HCT116 (cell line): ENCODE measurements around the gene PCDHGB2. TPM values are rescaled to one million over a fixed set of nuclear protein-coding genes. Genes with fewer than 3 reads are reported as not detected.

Experiments
- ATAC-seq: fragments of 200-7000 bp; cut with Tn5 transposase; 2 replicates; pipeline ENCODE4 v1.9.1; 2020; ENCODE audit warnings: mild to moderate bottlenecking, moderate library complexity
- BruUV-seq: library from RNA; stranded (reverse); fragments of 400-500 nt; replicated peaks from 2 replicates; lab custom pipeline; 2021; lab: Mats Ljungman, UMichigan
- CTCF ChIA-PET: fragments of 300-600 bp; sonication (Branson Sonifier 250); formaldehyde crosslinking; loops from one replicate; lab custom pipeline; 2021; ENCODE audit warnings: antibody characterized with exemption; lab: Charles Lee
- POLR2A ChIA-PET: fragments of 300-600, 350-600 bp; sonication (Branson Sonifier 250); formaldehyde crosslinking; loops from one replicate; lab custom pipeline; 2021; ENCODE audit warnings: antibody characterized with exemption; lab: Charles Lee
- RAD21 ChIA-PET, 2 experiments: fragments of 300-600 bp; sonication (Branson Sonifier 250); formaldehyde crosslinking; loops; one replicate each; lab custom pipeline; 2023; ENCODE audit warnings: low total read pairs in 2 of 2; ENCODE audit not compliant: uncharacterized antibody in 2 of 2, unreplicated experiment in 2 of 2, low non-redundant PET in 1 of 2; lab: Charles Lee
- DNase-seq: peaks from one replicate; pipeline ENCODE4 v3.0.0-alpha.2; 2010; ENCODE audit warnings: low read depth, low spot score
- H2AFZ ChIP-seq: fragments of 200-600 bp; shearing (Covaris generic), sonication (generic); 2 replicates; pipeline ENCODE4 v1.6.1; 2017; ENCODE audit warnings: low read depth, mixed run types, mixed read lengths, antibody characterized with exemption, low read length; ENCODE audit not compliant: poor library complexity, severe bottlenecking
- H3K27ac ChIP-seq: 2 replicates; pipeline ENCODE4 v1.5.1; 2012; ENCODE audit warnings: low read depth, low read length
- H3K27me3 ChIP-seq: fragments of 200-600 bp; sonication (generic); 2 replicates; pipeline ENCODE4 v1.6.1; 2016; ENCODE audit warnings: mixed run types, low read length, mixed read lengths; ENCODE audit not compliant: insufficient read depth
- H3K36me3 ChIP-seq, 2 experiments: fragments of 200-500 bp in 1 of 2; fragments of 200-600 bp in 1 of 2; sonication (Bioruptor generic) in 1 of 2; sonication (generic) in 1 of 2; 2 replicates each; pipeline versions ENCODE4 v1.5.1 to v1.6.1; 2014 to 2016; ENCODE audit warnings: low read length in 2 of 2, inconsistent platforms in 1 of 2, mixed read lengths in 1 of 2, mixed run types in 1 of 2; ENCODE audit not compliant: insufficient read depth in 2 of 2, control insufficient read depth in 1 of 2
- H3K4me1 ChIP-seq, 2 experiments: fragments of 200-600 bp in 1 of 2; sonication (generic) in 1 of 2; 2 replicates each; pipeline versions ENCODE4 v1.5.1 to v1.6.1; 2012 to 2017; ENCODE audit warnings: low read length in 2 of 2, inconsistent platforms in 1 of 2, mild to moderate bottlenecking in 1 of 2, mixed read lengths in 1 of 2, mixed run types in 1 of 2, moderate library complexity in 1 of 2; ENCODE audit not compliant: insufficient read depth in 2 of 2, control insufficient read depth in 1 of 2
- H3K4me2 ChIP-seq: fragments of 200-600 bp; sonication (generic); 2 replicates; pipeline ENCODE4 v1.6.1; 2017; ENCODE audit warnings: mixed run types, low read length, mixed read lengths
- H3K4me3 ChIP-seq, 2 experiments: fragments of 200-600 bp in 1 of 2; sonication (generic) in 1 of 2; replicated peaks in 1 of 2; 2 replicates each; pipeline ENCODE4 v1.5.1; 2011 to 2016; ENCODE audit warnings: low read length in 2 of 2, control low read depth in 1 of 2, low read depth in 1 of 2, mild to moderate bottlenecking in 1 of 2, mixed read lengths in 1 of 2, mixed run types in 1 of 2
- H3K79me2 ChIP-seq: fragments of 200-600 bp; sonication (generic); 2 replicates; pipeline ENCODE4 v1.6.1; 2017; ENCODE audit warnings: mild to moderate bottlenecking, mixed run types, low read length, moderate library complexity, mixed read lengths; ENCODE audit not compliant: insufficient read depth
- H3K9ac ChIP-seq: fragments of 200-600 bp; sonication (generic); 2 replicates; pipeline ENCODE4 v1.6.1; 2016; ENCODE audit warnings: low read length, mixed read lengths
- H3K9me2 ChIP-seq: fragments of 200-600 bp; sonication (generic), shearing (Covaris generic); 2 replicates; pipeline ENCODE4 v1.6.1; 2017; ENCODE audit warnings: mixed run types, mild to moderate bottlenecking, moderate library complexity; ENCODE audit not compliant: insufficient read depth
- H3K9me3 ChIP-seq, 2 experiments: fragments of 200-500 bp in 1 of 2; fragments of 200-600 bp in 1 of 2; sonication (Bioruptor generic) in 1 of 2; sonication (generic) in 1 of 2; 2 replicates each; pipeline ENCODE4 v1.6.1; 2014 to 2017; ENCODE audit warnings: low read length in 2 of 2, mixed read lengths in 2 of 2, inconsistent platforms in 1 of 2, low read depth in 1 of 2, mild to moderate bottlenecking in 1 of 2, mixed run types in 1 of 2, moderate library complexity in 1 of 2; ENCODE audit not compliant: control insufficient read depth in 1 of 2, insufficient read depth in 1 of 2
- H4K20me1 ChIP-seq: fragments of 200-600 bp; sonication (generic), shearing (Covaris generic); 2 replicates; pipeline ENCODE4 v1.6.1; 2017; ENCODE audit warnings: mixed run types, mild to moderate bottlenecking, moderate library complexity; ENCODE audit not compliant: insufficient read depth
- ATF3 ChIP-seq: IDR thresholded peaks from 2 replicates; pipeline ENCODE4 v1.6.1; 2012
- CEBPB ChIP-seq: IDR thresholded peaks from 2 replicates; pipeline ENCODE4 v1.6.1; 2012; ENCODE audit warnings: low read depth
- EGR1 ChIP-seq: IDR thresholded peaks from 2 replicates; pipeline ENCODE4 v1.6.1; 2012; ENCODE audit warnings: low read depth
- ELF1 ChIP-seq: IDR thresholded peaks from 2 replicates; pipeline ENCODE4 v1.6.1; 2012; ENCODE audit warnings: low read depth, borderline replicate concordance
- EZH2 ChIP-seq: fragments of 200-600 bp; sonication (generic); IDR thresholded peaks from 2 replicates; pipeline ENCODE4 v1.6.1; 2017; ENCODE audit warnings: antibody characterized with exemption, mixed run types
- FOSL1 ChIP-seq: IDR thresholded peaks from 2 replicates; pipeline ENCODE4 v1.6.1; 2012; ENCODE audit warnings: low read depth
- POLR2A ChIP-seq: IDR thresholded peaks from 2 replicates; pipeline ENCODE4 v1.7.0; 2011; ENCODE audit warnings: borderline replicate concordance; ENCODE audit not compliant: insufficient read depth, insufficient read length; ENCODE audit errors: extremely low read depth
- POLR2AphosphoS5 ChIP-seq: IDR thresholded peaks from 2 replicates; pipeline ENCODE4 v1.6.1; 2011; ENCODE audit warnings: mild to moderate bottlenecking, low read depth, low read length, moderate library complexity
- RAD21 ChIP-seq: IDR thresholded peaks from 2 replicates; pipeline ENCODE4 v1.6.1; 2012; ENCODE audit warnings: low read depth, mild to moderate bottlenecking
- REST ChIP-seq: IDR thresholded peaks from 2 replicates; pipeline ENCODE4 v1.6.1; 2012; ENCODE audit warnings: low read depth
- SIN3A ChIP-seq: IDR thresholded peaks from 2 replicates; pipeline ENCODE4 v1.6.1; 2012; ENCODE audit warnings: low read depth
- SP1 ChIP-seq: IDR thresholded peaks from 2 replicates; pipeline ENCODE4 v1.6.1; 2012; ENCODE audit warnings: low read depth
- SRF ChIP-seq: IDR thresholded peaks from 2 replicates; pipeline ENCODE4 v1.6.1; 2012; ENCODE audit warnings: low read depth
- TCF7L2 ChIP-seq: IDR thresholded peaks from 2 replicates; pipeline ENCODE4 v1.7.0; 2011; ENCODE audit warnings: borderline replicate concordance, inconsistent platforms; ENCODE audit not compliant: insufficient read depth, insufficient read length; ENCODE audit errors: extremely low read depth
- ZFX ChIP-seq: fragments of 450-650 bp; IDR thresholded peaks from 2 replicates; pipeline ENCODE4 v1.6.1; 2017
- ZNF274 ChIP-seq: fragments of 200-500 bp; sonication (Bioruptor generic); IDR thresholded peaks from 2 replicates; pipeline ENCODE4 v1.6.1; 2014; ENCODE audit warnings: mild to moderate bottlenecking, low read depth, low read length, inconsistent platforms
- intact Hi-C: fragments of 100-400 bp; cut with micrococcal nuclease; formaldehyde crosslinking; loops from 2 replicates; pipeline ENCODE4 v1.10.0; 2022
- total RNA-seq: library from RNA; stranded (reverse); gene quantifications from one replicate; pipeline ENCODE4 v1.2.1, GENCODE V29; 2021; ENCODE audit not compliant: unreplicated experiment

Gene PCDHGB2
- total RNA-seq, 1 experiment from 2014 or later, result 0.34 TPM

- RAD21 ChIA-PET, result no interaction called here
- Histone ChIP-seq H3K9me3 (peaks cover 4% of the 10 kb centered on the region in 2 experiments; a peak in 2 of 4 replicates), H3K27me3 (no peaks in the 10 kb centered on the region), H4K20me1 (no peaks in the 10 kb centered on the region), H3K9me2 (no peaks in the 10 kb centered on the region), H3K9ac (no peak overlapping the region), H2AFZ (no peak overlapping the region), H3K36me3 (no peaks in the 10 kb centered on the region), H3K4me3 (no peak overlapping the region), H3K4me1 (no peaks in the 10 kb centered on the region), H3K79me2 (no peaks in the 10 kb centered on the region), H3K4me2 (no peak overlapping the region), H3K27ac (no peak overlapping the region)
- CTCF ChIA-PET, result no interaction called here
- ATAC-seq (no peak), DNase-seq (no peak)
- no TSS peak for BruUV-seq
- intact Hi-C loops, result no loop called here
- POLR2A ChIA-PET, result no interaction called here
- no peak for TF ChIP-seq REST
- TF ChIP-seq CEBPB, result no peak
- no peak for TF ChIP-seq EZH2
- no peak for TF ChIP-seq SP1
- TF ChIP-seq ELF1, result no peak
- TF ChIP-seq ZFX, result no peak
- TF ChIP-seq POLR2AphosphoS5, result no peak
- TF ChIP-seq POLR2A, result no peak
- TF ChIP-seq RAD21, result no peak
- TF ChIP-seq ZNF274, result no peak
- TF ChIP-seq SRF, result no peak
- no peak for TF ChIP-seq EGR1
- no peak for TF ChIP-seq TCF7L2
- no peak for TF ChIP-seq ATF3
- no peak for TF ChIP-seq FOSL1
- no peak for TF ChIP-seq SIN3A
- TF ChIP-seq, all 23 proteins: peak for 0
Measured at GRCh38 chr5:141343953-141344463, 15.8 kb upstream of the PCDHGB2 start.
